C4-2B (cell line): ENCODE results near the gene CPA1.

Experiments used
- CTCF ChIP-seq: fragments of 450-650 bp; conservative IDR thresholded peaks from 2 replicates; pipeline ENCODE4 v1.5.1; 2017; ENCODE audit warnings: mild to moderate bottlenecking
- ZFX ChIP-seq: fragments of 450-650 bp; IDR thresholded peaks from 2 replicates; pipeline ENCODE4 v1.6.1; 2017

- TF ChIP-seq CTCF (no peak), ZFX (no peak)
Measured at GRCh38 chr7:130332259-130333053, 47.8 kb upstream of the CPA1 start.
